ENCODE results near the gene ITLN1.
A peak's percentile ranks its signal among the peaks of the same experiment; 100 is the strongest.

The ITLN1 gene

DNA sequence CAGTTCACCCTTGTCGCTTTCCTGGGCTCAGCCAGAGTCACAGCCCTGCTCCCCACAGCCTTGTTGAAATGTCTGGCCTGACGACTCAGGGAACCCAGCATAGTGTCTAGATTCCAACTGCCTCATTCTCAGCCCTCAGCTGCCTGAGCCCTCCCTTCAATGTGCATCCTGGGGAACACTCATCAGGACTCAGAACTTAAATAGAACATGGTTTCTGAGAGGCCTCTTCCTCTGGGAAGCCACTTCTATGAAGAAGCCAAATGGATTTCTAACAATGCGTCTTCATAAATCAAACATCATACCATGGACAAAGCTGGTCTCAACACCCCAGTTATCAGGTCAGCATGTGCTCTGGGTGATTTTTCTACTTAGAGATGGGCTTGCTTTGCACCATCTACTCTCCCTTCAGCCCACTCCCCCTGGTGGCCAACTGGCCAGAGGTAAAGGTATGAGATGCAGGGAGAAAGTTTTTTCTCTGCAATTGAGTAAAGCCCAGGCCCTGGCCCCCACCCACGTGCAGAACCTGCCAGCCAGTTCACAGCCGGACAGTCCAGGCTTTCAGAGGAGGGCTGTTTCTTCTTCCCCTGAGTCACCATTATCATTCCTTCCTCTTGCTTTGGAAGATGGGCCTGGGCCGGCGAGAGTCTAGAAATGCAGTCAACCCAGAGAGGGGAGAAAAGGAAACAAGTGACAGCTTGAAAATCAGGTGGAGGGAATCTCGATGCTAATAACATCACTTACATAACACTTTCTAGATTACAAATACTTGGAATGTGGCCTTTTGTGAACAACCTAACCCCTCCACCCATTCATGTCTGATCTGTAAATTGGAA, 54.4 kb downstream of the ITLN1 start:
- DNase-seq (peak; percentile 74), ATAC-seq (ENCODE audit: insufficient read depth, low read depth) (peak; percentile 81)
- H3K27me3 ChIP-seq (ENCODE audit: insufficient read depth, low read length, poor library complexity), result no peaks in the 10 kb centered on the region
- no peaks in the 10 kb centered on the region for H3K79me2 ChIP-seq (ENCODE audit: insufficient read depth, low read length)
- no peaks in the 10 kb centered on the region for H3K36me3 ChIP-seq (ENCODE audit: insufficient read depth, low read length)
- no peak overlapping the region for H3K4me3 ChIP-seq (ENCODE audit: low read depth in 1 of 2, low read length in 2 of 2)
- no peak for TF ChIP-seq EZH2 (IDR thresholded peaks at IDR 0.05; ENCODE audit: borderline replicate concordance, low read depth, low read length, severe bottlenecking)
- TF ChIP-seq, protein P1, sequence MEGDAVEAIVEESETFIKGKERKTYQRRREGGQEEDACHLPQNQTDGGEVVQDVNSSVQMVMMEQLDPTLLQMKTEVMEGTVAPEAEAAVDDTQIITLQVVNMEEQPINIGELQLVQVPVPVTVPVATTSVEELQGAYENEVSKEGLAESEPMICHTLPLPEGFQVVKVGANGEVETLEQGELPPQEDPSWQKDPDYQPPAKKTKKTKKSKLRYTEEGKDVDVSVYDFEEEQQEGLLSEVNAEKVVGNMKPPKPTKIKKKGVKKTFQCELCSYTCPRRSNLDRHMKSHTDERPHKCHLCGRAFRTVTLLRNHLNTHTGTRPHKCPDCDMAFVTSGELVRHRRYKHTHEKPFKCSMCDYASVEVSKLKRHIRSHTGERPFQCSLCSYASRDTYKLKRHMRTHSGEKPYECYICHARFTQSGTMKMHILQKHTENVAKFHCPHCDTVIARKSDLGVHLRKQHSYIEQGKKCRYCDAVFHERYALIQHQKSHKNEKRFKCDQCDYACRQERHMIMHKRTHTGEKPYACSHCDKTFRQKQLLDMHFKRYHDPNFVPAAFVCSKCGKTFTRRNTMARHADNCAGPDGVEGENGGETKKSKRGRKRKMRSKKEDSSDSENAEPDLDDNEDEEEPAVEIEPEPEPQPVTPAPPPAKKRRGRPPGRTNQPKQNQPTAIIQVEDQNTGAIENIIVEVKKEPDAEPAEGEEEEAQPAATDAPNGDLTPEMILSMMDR (IDR thresholded peaks at IDR 0.05; ENCODE audit: borderline replicate concordance, extremely low read depth, low read length, poor library complexity, severe bottlenecking), result peak; percentile 74
- H3K27ac ChIP-seq (ENCODE audit: low read length), result no peak overlapping the region
- H3K9me3 ChIP-seq (ENCODE audit: insufficient read depth, low read length, severe bottlenecking), result no peaks in the 10 kb centered on the region
- H3K9ac ChIP-seq (ENCODE audit: low read depth, low read length), result no peak overlapping the region
- no peaks in the 10 kb centered on the region for H3K4me1 ChIP-seq (ENCODE audit: insufficient read depth, low read length)
- H3K4me2 ChIP-seq (ENCODE audit: insufficient read depth, low read length), result no peak overlapping the region
- no peaks in the 10 kb centered on the region for H4K20me1 ChIP-seq (ENCODE audit: insufficient read depth, low read length)
- H2AFZ ChIP-seq (ENCODE audit: low read depth, low read length), result no peak overlapping the region

DNA sequence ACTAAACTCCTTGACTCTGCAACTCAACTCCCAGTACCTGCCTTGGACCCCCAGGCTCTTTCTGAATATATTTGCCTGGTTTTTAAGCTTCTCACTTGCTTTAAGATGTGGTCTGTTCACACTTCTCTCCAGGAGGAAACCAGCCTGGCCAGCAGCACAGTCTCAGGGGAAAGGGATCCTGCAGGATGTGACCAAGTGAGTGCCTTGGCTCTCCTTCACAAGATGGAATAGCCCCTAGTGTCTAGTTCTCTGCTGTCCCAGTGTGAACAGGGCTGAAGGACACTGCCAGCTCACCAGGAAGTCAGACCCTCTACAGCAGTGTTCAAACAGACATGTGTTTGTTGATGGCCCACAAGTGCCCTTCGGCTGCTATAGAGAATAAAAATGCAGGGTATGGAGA, 55.2 kb downstream of the ITLN1 start:
- Histone ChIP-seq H3K4me3 (ENCODE audit: low read depth in 1 of 2, low read length in 2 of 2) (no peak overlapping the region), H3K4me2 (ENCODE audit: insufficient read depth, low read length) (no peak overlapping the region), H3K9me3 (ENCODE audit: insufficient read depth, low read length, severe bottlenecking) (no peaks in the 10 kb centered on the region), H3K36me3 (ENCODE audit: insufficient read depth, low read length) (no peaks in the 10 kb centered on the region), H3K4me1 (ENCODE audit: insufficient read depth, low read length) (no peaks in the 10 kb centered on the region), H3K27ac (ENCODE audit: low read length) (no peak overlapping the region), H4K20me1 (ENCODE audit: insufficient read depth, low read length) (no peaks in the 10 kb centered on the region), H3K79me2 (ENCODE audit: insufficient read depth, low read length) (no peaks in the 10 kb centered on the region), H2AFZ (ENCODE audit: low read depth, low read length) (no peak overlapping the region), H3K27me3 (ENCODE audit: insufficient read depth, low read length, poor library complexity) (no peaks in the 10 kb centered on the region), H3K9ac (ENCODE audit: low read depth, low read length) (no peak overlapping the region)
- DNase-seq (no peak), ATAC-seq (ENCODE audit: insufficient read depth, low read depth) (no peak)
- TF ChIP-seq EZH2 (IDR thresholded peaks at IDR 0.05; ENCODE audit: borderline replicate concordance, low read depth, low read length, severe bottlenecking), result no peak
- TF ChIP-seq, protein P1 (IDR thresholded peaks at IDR 0.05; ENCODE audit: borderline replicate concordance, extremely low read depth, low read length, poor library complexity, severe bottlenecking), result no peak

DNA sequence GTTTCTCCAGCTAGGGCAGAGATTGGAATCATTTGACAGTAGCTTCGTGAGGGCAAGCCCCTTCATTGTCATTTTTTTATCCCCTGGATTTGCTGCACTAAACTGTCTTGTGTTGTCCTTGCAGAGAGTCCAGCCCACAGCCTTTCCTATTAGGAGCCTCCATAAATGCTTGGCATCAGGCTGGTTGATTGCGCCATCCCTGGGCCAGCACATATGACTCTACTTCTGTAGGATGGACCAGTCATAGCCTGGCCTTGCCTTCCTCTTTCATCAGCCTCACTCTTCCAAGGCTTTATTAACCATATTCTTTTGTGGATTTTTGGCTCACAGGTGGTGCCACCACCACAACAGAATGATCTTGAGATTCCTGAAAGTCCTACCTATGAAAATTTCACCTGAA, 57.6 kb downstream of the ITLN1 start:
- TF ChIP-seq, protein P1 (IDR thresholded peaks at IDR 0.05; ENCODE audit: borderline replicate concordance, extremely low read depth, low read length, poor library complexity, severe bottlenecking), result no peak
- TF ChIP-seq EZH2 (IDR thresholded peaks at IDR 0.05; ENCODE audit: borderline replicate concordance, low read depth, low read length, severe bottlenecking), result no peak
- no peak overlapping the region for H3K4me2 ChIP-seq (ENCODE audit: insufficient read depth, low read length)

More for the DNA sequence above, 57.6 kb downstream of the ITLN1 start:
- Histone ChIP-seq H3K9ac (ENCODE audit: low read depth, low read length) (no peak overlapping the region), H2AFZ (ENCODE audit: low read depth, low read length) (no peak overlapping the region), H3K27ac (ENCODE audit: low read length) (no peak overlapping the region), H3K4me1 (ENCODE audit: insufficient read depth, low read length) (no peaks in the 10 kb centered on the region), H3K79me2 (ENCODE audit: insufficient read depth, low read length) (no peaks in the 10 kb centered on the region), H3K4me3 (ENCODE audit: low read depth in 1 of 2, low read length in 2 of 2) (no peak overlapping the region), H3K9me3 (ENCODE audit: insufficient read depth, low read length, severe bottlenecking) (no peaks in the 10 kb centered on the region), H3K36me3 (ENCODE audit: insufficient read depth, low read length) (no peaks in the 10 kb centered on the region), H3K27me3 (ENCODE audit: insufficient read depth, low read length, poor library complexity) (no peaks in the 10 kb centered on the region), H4K20me1 (ENCODE audit: insufficient read depth, low read length) (no peaks in the 10 kb centered on the region)
- DNase-seq (no peak), ATAC-seq (ENCODE audit: insufficient read depth, low read depth) (no peak)
